DND-41 (cell line): ENCODE measurements around the gene PTMA.

Source experiments
- ATAC-seq: fragments of 200-7000 bp; cut with Tn5 transposase; 3 replicates; pipeline ENCODE4 v1.9.1; 2021; ENCODE audit warnings: low read depth; ENCODE audit not compliant: insufficient read depth
- DNase-seq: peaks from one replicate; pipeline ENCODE4 v3.0.0-alpha.2; 2020
- H2AFZ ChIP-seq: 2 replicates; pipeline ENCODE4 v1.6.0; 2012; ENCODE audit warnings: low read depth, low read length
- H3K27ac ChIP-seq: 2 replicates; pipeline ENCODE4 v1.5.1; 2012; ENCODE audit warnings: low read length, inconsistent platforms
- H3K27me3 ChIP-seq: fragments of 200-600 bp; sonication (generic); 2 replicates; pipeline ENCODE4 v1.6.0; 2012; ENCODE audit warnings: low read length, mild to moderate bottlenecking, inconsistent platforms; ENCODE audit not compliant: insufficient read depth, poor library complexity
- H3K36me3 ChIP-seq: 2 replicates; pipeline ENCODE4 v1.5.1; 2012; ENCODE audit warnings: low read length, inconsistent platforms; ENCODE audit not compliant: insufficient read depth
- H3K4me1 ChIP-seq: 2 replicates; pipeline ENCODE4 v1.5.1; 2012; ENCODE audit warnings: mild to moderate bottlenecking, low read length; ENCODE audit not compliant: insufficient read depth
- H3K4me2 ChIP-seq: 2 replicates; pipeline ENCODE4 v1.6.0; 2012; ENCODE audit warnings: mild to moderate bottlenecking, moderate library complexity, low read length, inconsistent platforms; ENCODE audit not compliant: insufficient read depth
- H3K4me3 ChIP-seq, 2 experiments: fragments of 200-600 bp in 1 of 2; shearing (Covaris generic) in 1 of 2; 2 replicates each; pipeline ENCODE4 v1.5.1; 2012 to 2016; ENCODE audit warnings: inconsistent platforms in 2 of 2, low read length in 2 of 2, mild to moderate bottlenecking in 2 of 2, low read depth in 1 of 2, moderate library complexity in 1 of 2
- H3K79me2 ChIP-seq: 2 replicates; pipeline ENCODE4 v1.6.0; 2012; ENCODE audit warnings: low read length, inconsistent platforms; ENCODE audit not compliant: insufficient read depth
- H3K9ac ChIP-seq: 2 replicates; pipeline ENCODE4 v1.6.0; 2012; ENCODE audit warnings: low read depth, mild to moderate bottlenecking, inconsistent platforms, low read length, moderate library complexity
- H3K9me3 ChIP-seq: 2 replicates; pipeline ENCODE4 v1.5.1; 2012; ENCODE audit warnings: low read length, moderate library complexity, mild to moderate bottlenecking, inconsistent platforms; ENCODE audit not compliant: insufficient read depth, severe bottlenecking
- H4K20me1 ChIP-seq: 2 replicates; pipeline ENCODE4 v1.6.0; 2012; ENCODE audit warnings: low read length; ENCODE audit not compliant: insufficient read depth
- CTCF ChIP-seq: IDR thresholded peaks from 2 replicates; pipeline ENCODE4 v1.5.1; 2012; ENCODE audit warnings: borderline replicate concordance, low read length, moderate library complexity, mild to moderate bottlenecking; ENCODE audit not compliant: poor library complexity, severe bottlenecking; ENCODE audit errors: extremely low read depth
- EZH2 ChIP-seq: IDR thresholded peaks from 3 replicates; pipeline ENCODE4 v1.6.1; 2012; ENCODE audit warnings: borderline replicate concordance, low read depth, mild to moderate bottlenecking, moderate library complexity, low read length, inconsistent platforms; ENCODE audit not compliant: severe bottlenecking

The PTMA gene

GRCh38 chr2:231672617-231673347 lies 35.5 kb upstream of the PTMA start:
- H3K4me1 ChIP-seq, result peaks cover 40% of the 10 kb centered on the region

GRCh38 chr2:231673348-231673770 lies 35.0 kb upstream of the PTMA start:
- TF ChIP-seq EZH2 (no peak), CTCF (no peak)
- ATAC-seq (no peak), DNase-seq (no peak)
- H2AFZ ChIP-seq, result no peak overlapping the region
- H3K27me3 ChIP-seq, result no peaks in the 10 kb centered on the region
- H3K4me2 ChIP-seq, result no peak overlapping the region
- H3K4me3 ChIP-seq, result no peak overlapping the region
- H3K9me3 ChIP-seq, result no peaks in the 10 kb centered on the region
- no peaks in the 10 kb centered on the region for H4K20me1 ChIP-seq
- H3K36me3 ChIP-seq, result no peaks in the 10 kb centered on the region
- H3K27ac ChIP-seq, result peak overlapping the region; percentile 0; the same call in 1 of the 2 replicates
- no peak overlapping the region; the same call in 1 of the 2 replicates for H3K9ac ChIP-seq
- H3K4me1 ChIP-seq, result peaks cover 42% of the 10 kb centered on the region
- H3K79me2 ChIP-seq, result peaks cover 2% of the 10 kb centered on the region; the same call in 1 of the 2 replicates

More at GRCh38 chr2:231672617-231673347, 35.5 kb upstream of the PTMA start:
- Histone ChIP-seq H3K27ac (0 out of 2 replicates have a peak overlapping the region, but pooled peaks have one; percentile 0), H3K27me3 (no peaks in the 10 kb centered on the region), H4K20me1 (no peaks in the 10 kb centered on the region), H3K9ac (peak overlapping the region; percentile 27; the same call in 1 of the 2 replicates), H3K4me3 (no peak overlapping the region), H3K4me2 (no peak overlapping the region), H3K9me3 (no peaks in the 10 kb centered on the region), H2AFZ (no peak overlapping the region), H3K79me2 (peaks cover 2% of the 10 kb centered on the region; the same call in 1 of the 2 replicates), H3K36me3 (no peaks in the 10 kb centered on the region)
- TF ChIP-seq EZH2 (no peak), CTCF (peak; percentile 45)
- peak; percentile 58 for DNase-seq
- peak; percentile 57; the same call in 2 of the 3 replicates for ATAC-seq

DNA sequence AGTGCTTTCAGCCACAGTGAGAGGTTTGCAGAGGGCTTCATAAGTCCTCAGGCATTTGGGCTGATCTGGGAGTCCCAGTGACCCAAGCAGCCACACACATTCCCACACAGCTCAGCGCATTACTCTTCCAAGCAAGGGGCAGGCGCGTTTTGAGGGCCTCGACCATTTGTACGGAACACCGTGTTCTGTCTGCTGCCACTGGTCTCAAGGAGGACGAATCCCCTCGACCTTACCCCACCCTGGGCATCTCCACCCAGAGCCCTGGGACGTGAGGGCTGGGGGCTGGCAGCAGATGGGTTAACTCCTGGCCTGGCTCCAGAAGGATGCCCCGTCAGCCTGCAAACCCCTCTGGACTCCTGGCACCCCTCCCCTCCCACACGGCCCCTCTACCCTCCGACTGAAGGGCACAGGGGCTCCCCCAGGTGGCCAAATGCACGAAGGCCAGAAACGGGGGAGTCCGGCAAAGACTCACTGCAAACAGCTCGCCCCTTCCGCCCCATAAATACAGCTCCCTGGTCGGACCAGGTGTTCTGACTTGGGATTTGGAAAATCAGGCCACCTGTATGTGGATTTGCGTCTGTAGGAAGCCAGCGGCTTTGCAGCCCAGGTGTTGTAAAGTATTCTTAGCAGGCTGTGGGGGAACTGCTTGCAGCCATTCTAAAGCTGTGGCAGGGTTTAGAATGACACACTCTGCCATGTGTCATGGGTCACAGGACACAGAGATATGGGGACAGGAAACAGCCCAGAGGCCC lies 33.6 kb upstream of the PTMA start:
- Histone ChIP-seq H3K27ac (peak overlapping the region; percentile 50), H3K9ac (peak overlapping the region; percentile 8; the same call in 1 of the 2 replicates), H3K9me3 (no peaks in the 10 kb centered on the region), H3K4me2 (no peak overlapping the region), H3K4me1 (peaks cover 42% of the 10 kb centered on the region), H3K27me3 (no peaks in the 10 kb centered on the region), H3K4me3 (no peak overlapping the region), H4K20me1 (no peaks in the 10 kb centered on the region), H3K79me2 (peaks cover 2% of the 10 kb centered on the region; the same call in 1 of the 2 replicates), H2AFZ (peak overlapping the region; percentile 55), H3K36me3 (no peaks in the 10 kb centered on the region)
- DNase-seq (peak; percentile 71), ATAC-seq (peak; percentile 72)
- TF ChIP-seq CTCF (peak; percentile 86), EZH2 (no peak)
